Measurements from ENCODE around the gene PSAP. TPM values are rescaled to one million over a fixed set of nuclear protein-coding genes. Genes with fewer than 3 reads are reported as not detected.

The PSAP gene
- total RNA-seq, 2 experiments from 2014 or later, result 94.2 to 101 TPM

- Mint-ChIP-seq H3K4me3 (no peak overlapping the region), H3K9me3 (peaks cover 1% of the 10 kb centered on the region), H3K4me1 (ENCODE audit: low read depth) (peaks cover 13% of the 10 kb centered on the region), H3K27ac (no peak overlapping the region), H3K27me3 (no peaks in the 10 kb centered on the region), H3K36me3 (ENCODE audit: low read depth) (peaks cover 1% of the 10 kb centered on the region)
- ChIA-PET CTCF (interaction anchor here (0.7 to 2.6 kb wide), 5 partner anchors 9 to 85 kb away, joined by 3 to 11 read pairs (median 5); partner anchors contain the start of gene VSIR), POLR2A (interaction anchor here (0.9 to 1.3 kb wide), 2 partner anchors 8 to 13 kb away, joined by 3 to 5 read pairs; no protein-coding TSS in a partner anchor)
- ATAC-seq (no peak), DNase-seq (no peak)
- TF ChIP-seq CTCF (IDR thresholded peaks at IDR 0.05), result no peak
- intact Hi-C loops (cut with micrococcal nuclease), result no loop called here
These were observed 68.7 kb downstream of the PSAP start for GRCh38 chr10:71782221-71782916.

GRCh38 chr10:71780719-71781118 lies 70.3 kb downstream of the PSAP start:
- Mint-ChIP-seq H3K4me1 (ENCODE audit: low read depth) (peaks cover 25% of the 10 kb centered on the region), H3K36me3 (ENCODE audit: low read depth) (peaks cover 2% of the 10 kb centered on the region), H3K27ac (no peak overlapping the region), H3K9me3 (peaks cover 3% of the 10 kb centered on the region), H3K4me3 (no peak overlapping the region), H3K27me3 (no peaks in the 10 kb centered on the region)
- ChIA-PET CTCF (interaction anchor here (1.4 kb wide), 2 partner anchors 8 to 56 kb away, joined by 3 to 5 read pairs; partner anchors contain the start of gene VSIR), POLR2A (interaction anchor here (0.7 kb wide), 1 partner anchor 32 kb away, joined by 3 read pairs; no protein-coding TSS in a partner anchor)
- ATAC-seq (peak; percentile 36), DNase-seq (no peak)
- no peak for TF ChIP-seq CTCF (IDR thresholded peaks at IDR 0.05)
- intact Hi-C loops (cut with micrococcal nuclease), result no loop called here

GRCh38 chr10:71780156-71780555 lies 70.9 kb downstream of the PSAP start:
- peaks cover 3% of the 10 kb centered on the region for H3K9me3 Mint-ChIP-seq
- peaks cover 31% of the 10 kb centered on the region for H3K4me1 Mint-ChIP-seq (ENCODE audit: low read depth)
- H3K36me3 Mint-ChIP-seq (ENCODE audit: low read depth), result peaks cover 2% of the 10 kb centered on the region
- no peak overlapping the region for H3K27ac Mint-ChIP-seq
- ChIA-PET CTCF (no interaction called here), POLR2A (interaction anchor here (0.7 kb wide), 1 partner anchor 32 kb away, joined by 3 read pairs; no protein-coding TSS in a partner anchor)
- no peaks in the 10 kb centered on the region for H3K27me3 Mint-ChIP-seq
- intact Hi-C loops (cut with micrococcal nuclease), result no loop called here
- DNase-seq (no peak), ATAC-seq (no peak)
- TF ChIP-seq CTCF (IDR thresholded peaks at IDR 0.05), result no peak
- no peak overlapping the region for H3K4me3 Mint-ChIP-seq

- H3K27ac Mint-ChIP-seq, result no peak overlapping the region
These were observed 71.4 kb downstream of the PSAP start for GRCh38 chr10:71779641-71780040.

More at GRCh38 chr10:71779641-71780040, 71.4 kb downstream of the PSAP start:
- ChIA-PET POLR2A (interaction anchor here (1.4 kb wide), 1 partner anchor 18 kb away, joined by 3 read pairs; no protein-coding TSS in a partner anchor), CTCF (interaction anchor here (1.3 kb wide), 1 partner anchor 83 kb away, joined by 3 read pairs; no protein-coding TSS in a partner anchor)
- Mint-ChIP-seq H3K4me3 (no peak overlapping the region), H3K27me3 (no peaks in the 10 kb centered on the region), H3K4me1 (ENCODE audit: low read depth) (peaks cover 35% of the 10 kb centered on the region), H3K9me3 (peaks cover 3% of the 10 kb centered on the region), H3K36me3 (ENCODE audit: low read depth) (peaks cover 2% of the 10 kb centered on the region)
- peak; percentile 54 for DNase-seq
- TF ChIP-seq CTCF (IDR thresholded peaks at IDR 0.05), result no peak
- no peak for ATAC-seq
- intact Hi-C loops (cut with micrococcal nuclease), result no loop called here

Measured in activated CD8-positive, alpha-beta T cell treated with anti-CD3 and anti-CD28 coated beads for 36 hours (primary cell).